Measurements from ENCODE around the gene PDCD1LG2. TPM values are rescaled to one million over a fixed set of nuclear protein-coding genes. Genes with fewer than 3 reads are reported as not detected.

The PDCD1LG2 gene
- total and polyA plus RNA-seq, 2 of the 8 experiments (the other 6 are each of a cell fraction or from before 2014, with no cell fraction given), result not detected

DNA sequence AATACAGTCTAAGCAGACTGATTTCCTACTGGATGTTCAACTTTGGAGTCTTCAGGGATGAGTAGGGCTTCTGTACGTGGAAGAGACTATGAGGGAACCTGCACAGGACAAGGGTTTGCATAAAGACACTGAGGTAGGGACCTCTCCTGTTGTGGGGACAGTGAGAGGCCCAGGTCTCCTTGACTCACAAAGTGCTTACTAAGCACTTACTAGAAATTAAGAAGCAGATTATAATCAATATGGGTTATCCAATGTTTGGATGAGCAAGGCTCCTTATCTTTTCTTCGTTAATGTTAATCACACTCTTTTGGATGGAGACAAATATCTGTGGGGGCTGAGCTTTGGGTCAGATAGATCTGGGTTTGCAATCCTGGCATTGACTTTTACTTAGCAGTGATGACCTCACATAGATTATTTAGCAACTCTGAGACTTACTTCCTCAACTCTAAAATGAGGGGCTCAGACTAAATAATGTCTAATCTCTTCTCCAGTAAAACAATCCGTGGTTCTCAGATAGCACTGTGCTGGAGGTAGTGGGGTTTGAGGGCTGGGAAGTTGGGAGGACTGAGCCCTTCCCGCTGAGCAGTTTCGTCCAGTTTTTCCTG, 45.9 kb downstream of the PDCD1LG2 start:
- POLR2A ChIA-PET (ENCODE audit: partially characterized antibody), result no interaction called here
- Histone ChIP-seq H3K9me3 (ENCODE audit: insufficient read depth in 2 of 2, low read depth in 1 of 2, low read length in 1 of 2) (peaks cover 0 to 3% of the 10 kb centered on the region in 2 experiments; a peak in 1 of 4 replicates), H2BK15ac (ENCODE audit: low read length) (no peak overlapping the region), H3K27me3 (replicated peaks in 1 of 4; ENCODE audit: control insufficient read depth in 3 of 4, extremely low read depth in 1 of 4, insufficient read depth in 3 of 4, low read length in 3 of 4) (peaks cover 0 to 5% (median under 1%) of the 10 kb centered on the region in 4 experiments; a peak in 1 of 7 replicates), H3K36me3 (ENCODE audit: control insufficient read depth in 2 of 4, insufficient read depth in 4 of 4, low read length in 3 of 4) (no peaks in the 10 kb centered on the region), H3K4me1 (replicated peaks in 1 of 4; ENCODE audit: control insufficient read depth in 3 of 4, insufficient read depth in 4 of 4, low read length in 3 of 4) (no peaks in the 10 kb centered on the region), H3K18ac (ENCODE audit: extremely low read depth, low read length) (no peak overlapping the region), H3K23ac (ENCODE audit: insufficient read length) (no peak overlapping the region), H2AK5ac (ENCODE audit: low read depth, low read length) (no peak overlapping the region), H4K91ac (replicated peaks; ENCODE audit: insufficient read length, low read length) (no peak overlapping the region), H3K23me2 (ENCODE audit: low read depth, low read length) (no peaks in the 10 kb centered on the region; the same call in 1 of the 2 replicates), H3K9ac (replicated peaks in 1 of 4; ENCODE audit: extremely low read depth in 1 of 4, low read depth in 3 of 4, low read length in 3 of 4) (no peak overlapping the region), H3K4ac (replicated peaks; ENCODE audit: insufficient read length, low read depth, low read length) (no peak overlapping the region), H4K20me1 (replicated peaks in 1 of 2; ENCODE audit: control insufficient read depth in 1 of 2, insufficient read depth in 2 of 2, low read length in 2 of 2) (no peaks in the 10 kb centered on the region), H2BK120ac (replicated peaks; ENCODE audit: low read depth, low read length) (no peak overlapping the region), H3K79me1 (ENCODE audit: low read depth, low read length) (no peaks in the 10 kb centered on the region), H2BK12ac (ENCODE audit: low read depth, low read length) (no peak overlapping the region), H3K14ac (ENCODE audit: insufficient read length) (no peak overlapping the region), H4K8ac (ENCODE audit: extremely low read depth, insufficient read depth, low read length) (no peak overlapping the region), H2BK5ac (ENCODE audit: low read depth, low read length) (no peak overlapping the region), H3K4me2 (ENCODE audit: insufficient read depth in 1 of 2, low read depth in 2 of 2, low read length in 2 of 2) (no peak overlapping the region), H2AFZ (ENCODE audit: low read length) (no peak overlapping the region), H3K79me2 (ENCODE audit: control insufficient read depth in 1 of 2, insufficient read depth in 2 of 2, low read length in 2 of 2) (no peaks in the 10 kb centered on the region), H3K56ac (replicated peaks; ENCODE audit: insufficient read length, low read depth, low read length) (no peak overlapping the region), H2BK20ac (ENCODE audit: low read length) (no peak overlapping the region), H3K4me3 (ENCODE audit: extremely low read depth in 1 of 4, insufficient read depth in 2 of 4, low read depth in 3 of 4, low read length in 4 of 4) (no peak overlapping the region), H4K5ac (ENCODE audit: insufficient read length, low read depth, low read length) (no peak overlapping the region), H3K27ac (ENCODE audit: low read depth, low read length) (no peak overlapping the region)
- TF ChIP-seq SIN3A (conservative IDR thresholded peaks at IDR 0.05 in 1 of 2, IDR thresholded peaks at IDR 0.05 in 1 of 2; ENCODE audit: low read depth in 1 of 2, low read length in 2 of 2) (no peak), POU5F1 (IDR thresholded peaks at IDR 0.05; ENCODE audit: low read depth, low read length) (no peak), MAFK (IDR thresholded peaks at IDR 0.05; ENCODE audit: low read depth, low read length) (peak; percentile 19; the same call in 1 of the 2 replicates), SP4 (IDR thresholded peaks at IDR 0.05; ENCODE audit: low read length) (no peak)
- CTCF ChIA-PET (ENCODE audit: partially characterized antibody), result interaction anchor here (1.0 to 3.7 kb wide), 2 partner anchors 7 to 106 kb away, joined by 3 to 16 read pairs; partner anchors contain the start of gene CD274
- DNase-seq (ENCODE audit: low read depth in 1 of 2, low spot score in 2 of 2), result no peak
- FAIRE-seq, result no peak
- 90% methylated on average over 5 of the region's 5 CpGs; no CpG with 5 or more reads in 1 of the 2 experiments for WGBS, 2 experiments (ENCODE audit: extremely low coverage in 1 of 2, insufficient coverage in 1 of 2, insufficient read length in 1 of 2, insufficient replicate concordance in 2 of 2, low coverage in 1 of 2, low lambda C conversion rate in 2 of 2, missing lambda C conversion rate in 1 of 2)
